PC-9 (cell line): ENCODE results near the gene ABHD16A.

Source experiments
- EZH2 ChIP-seq: fragments of 200-600 bp; sonication (generic); IDR thresholded peaks from 2 replicates; pipeline ENCODE4 v1.8.0; 2017; ENCODE audit warnings: antibody characterized with exemption, low read depth
- TF ChIP-seq, protein P1 (sequence below): fragments of 200-600 bp; sonication (generic); conservative IDR thresholded peaks from 2 replicates; pipeline ENCODE4 v1.6.1; 2017; ENCODE audit warnings: mixed run types, antibody characterized with exemption, mild to moderate bottlenecking, moderate library complexity

DNA sequence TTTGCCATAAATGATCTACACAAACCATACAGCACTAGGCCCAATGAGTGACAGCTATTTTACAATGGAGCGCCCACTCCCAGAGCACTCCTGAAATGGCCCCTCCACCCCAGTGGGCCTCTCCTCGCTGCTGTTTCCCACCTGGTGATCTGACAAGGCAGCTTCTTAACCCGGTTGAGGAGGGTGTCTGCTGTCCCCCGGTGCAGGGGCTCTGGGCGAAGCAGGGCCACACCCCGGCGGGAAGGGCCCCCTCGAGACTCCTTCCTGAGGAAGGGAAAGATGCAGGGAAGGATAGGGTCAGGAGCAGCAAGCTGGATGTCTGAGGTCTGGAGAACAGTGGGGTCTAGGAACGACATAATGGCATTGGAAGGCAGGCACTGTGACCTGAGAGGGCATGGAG is 10.2 kb downstream of the ABHD16A start:
- TF ChIP-seq, protein P1, sequence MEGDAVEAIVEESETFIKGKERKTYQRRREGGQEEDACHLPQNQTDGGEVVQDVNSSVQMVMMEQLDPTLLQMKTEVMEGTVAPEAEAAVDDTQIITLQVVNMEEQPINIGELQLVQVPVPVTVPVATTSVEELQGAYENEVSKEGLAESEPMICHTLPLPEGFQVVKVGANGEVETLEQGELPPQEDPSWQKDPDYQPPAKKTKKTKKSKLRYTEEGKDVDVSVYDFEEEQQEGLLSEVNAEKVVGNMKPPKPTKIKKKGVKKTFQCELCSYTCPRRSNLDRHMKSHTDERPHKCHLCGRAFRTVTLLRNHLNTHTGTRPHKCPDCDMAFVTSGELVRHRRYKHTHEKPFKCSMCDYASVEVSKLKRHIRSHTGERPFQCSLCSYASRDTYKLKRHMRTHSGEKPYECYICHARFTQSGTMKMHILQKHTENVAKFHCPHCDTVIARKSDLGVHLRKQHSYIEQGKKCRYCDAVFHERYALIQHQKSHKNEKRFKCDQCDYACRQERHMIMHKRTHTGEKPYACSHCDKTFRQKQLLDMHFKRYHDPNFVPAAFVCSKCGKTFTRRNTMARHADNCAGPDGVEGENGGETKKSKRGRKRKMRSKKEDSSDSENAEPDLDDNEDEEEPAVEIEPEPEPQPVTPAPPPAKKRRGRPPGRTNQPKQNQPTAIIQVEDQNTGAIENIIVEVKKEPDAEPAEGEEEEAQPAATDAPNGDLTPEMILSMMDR = no peak
- TF ChIP-seq EZH2 = no peak
